HG03175 (cell line): ENCODE measurements around the gene GRIP2.

Source experiments
- ATAC-seq: cut with Tn5 transposase; IDR thresholded peaks from one replicate; pipeline ENCODE4 v1.9.1; 2021; ENCODE audit warnings: mild to moderate bottlenecking, moderate library complexity; ENCODE audit not compliant: unreplicated experiment

Gene GRIP2

GRCh38 chr3:14488286-14489041, 51.7 kb downstream of the GRIP2 start:
- no peak for ATAC-seq

- no peak for ATAC-seq
Observed at GRCh38 chr3:14487821-14488220, 52.3 kb downstream of the GRIP2 start.

GRCh38 chr3:14487086-14487485, 53.1 kb downstream of the GRIP2 start:
- ATAC-seq: no peak

GRCh38 chr3:14486460-14486859, 53.7 kb downstream of the GRIP2 start:
- no peak for ATAC-seq

- ATAC-seq: no peak
Observed at GRCh38 chr3:14485981-14486380, 54.2 kb downstream of the GRIP2 start.

- no peak for ATAC-seq
Observed at GRCh38 chr3:14484741-14485140, 55.4 kb downstream of the GRIP2 start.

GRCh38 chr3:14483286-14483685, 56.9 kb downstream of the GRIP2 start:
- no peak for ATAC-seq

GRCh38 chr3:14482271-14482721, 57.8 kb downstream of the GRIP2 start:
- ATAC-seq: no peak

- ATAC-seq: no peak
Observed at GRCh38 chr3:14481646-14482036, 58.5 kb downstream of the GRIP2 start.

GRCh38 chr3:14481018-14481645, 59.0 kb downstream of the GRIP2 start:
- ATAC-seq: no peak

- ATAC-seq: no peak
Observed at GRCh38 chr3:14480207-14481017, 59.7 kb downstream of the GRIP2 start.

- no peak for ATAC-seq
Observed at GRCh38 chr3:14479591-14479990, 60.6 kb downstream of the GRIP2 start.

- ATAC-seq: no peak
Observed at GRCh38 chr3:14478956-14479550, 61.1 kb downstream of the GRIP2 start.

GRCh38 chr3:14477311-14477935, 62.7 kb downstream of the GRIP2 start:
- ATAC-seq: no peak

GRCh38 chr3:14476583-14477265, 63.4 kb downstream of the GRIP2 start:
- no peak for ATAC-seq

- no peak for ATAC-seq
Observed at GRCh38 chr3:14475621-14476020, 64.5 kb downstream of the GRIP2 start.

GRCh38 chr3:14474363-14475081, 65.6 kb downstream of the GRIP2 start:
- no peak for ATAC-seq

GRCh38 chr3:14473411-14473891, 66.7 kb downstream of the GRIP2 start:
- no peak for ATAC-seq
